Activated CD4-positive, alpha-beta memory T cell treated with anti-CD3 and anti-CD28 coated beads for 36 hours (primary cell): Measurements from ENCODE around the gene ZNF681. TPM values are rescaled to one million over a fixed set of nuclear protein-coding genes. Genes with fewer than 3 reads are reported as not detected.

Experiments
- CTCF ChIA-PET: fragments of 350-600 bp; sonication (Branson Sonifier 250); formaldehyde crosslinking; loops from one replicate; lab custom pipeline; 2021; ENCODE audit warnings: antibody characterized with exemption, inconsistent platforms; lab: Charles Lee
- POLR2A ChIA-PET: fragments of 350-600 bp; sonication (Branson Sonifier 250); formaldehyde crosslinking; loops from one replicate; lab custom pipeline; 2021; ENCODE audit warnings: antibody characterized with exemption; lab: Charles Lee
- DNase-seq: peaks from one replicate; pipeline ENCODE4 v3.0.0-alpha.2; 2020
- H3K27ac Mint-ChIP-seq: one replicate; pipeline ENCODE4 v1.8.0; 2021; ENCODE audit warnings: mixed read lengths
- H3K27me3 Mint-ChIP-seq: one replicate; pipeline ENCODE4 v1.8.0; 2021; ENCODE audit warnings: mixed read lengths
- H3K36me3 Mint-ChIP-seq: one replicate; pipeline ENCODE4 v1.8.0; 2021; ENCODE audit warnings: mixed read lengths
- H3K4me1 Mint-ChIP-seq: one replicate; pipeline ENCODE4 v1.8.0; 2021; ENCODE audit warnings: low read depth, mixed read lengths
- H3K4me3 Mint-ChIP-seq: one replicate; pipeline ENCODE4 v1.8.0; 2021; ENCODE audit warnings: mild to moderate bottlenecking, mixed read lengths
- H3K9me3 Mint-ChIP-seq: one replicate; pipeline ENCODE4 v1.8.0; 2021; ENCODE audit warnings: mixed read lengths
- intact Hi-C: fragments of 100-400 bp; cut with micrococcal nuclease; formaldehyde crosslinking; loops from one replicate; pipeline ENCODE4 v1.15.1; 2023
- total RNA-seq, 2 experiments: library from RNA; stranded (reverse); gene quantifications; one replicate each; pipeline ENCODE4 v1.2.3, GENCODE V29; 2021

ZNF681 gene
- 1 to 10 TPM; 3.9 TPM for total RNA-seq

GRCh38 chr19:23758187-23759074 lies at the start of gene ZNF681:
ZNF681 (minus strand) TSS chr19:23758891; CDS start chr19:23758749, 142 bp downstream.
- Mint-ChIP-seq H3K27me3 (no peaks in the 10 kb centered on the region), H3K4me3 (peak within 1 kb of the TSS; percentile 95), H3K4me1 (peaks cover 14% of the 10 kb centered on the region), H3K9me3 (peaks cover 5% of the 10 kb centered on the region), H3K36me3 (peaks cover 17% of the 10 kb centered on the region), H3K27ac (peak within 1 kb of the TSS; percentile 93)
- CTCF ChIA-PET = interaction anchor here (0.9 to 1.5 kb wide), 5 partner anchors 59 to 85 kb away, joined by 4 to 5 read pairs (median 4); partner anchors contain the start of gene ZNF675
- peak; percentile 94 for DNase-seq
- intact Hi-C loops = loop anchor here (1.0 to 10.0 kb wide), 8 partner anchors 14 to 506 kb away; partner anchors contain the start of genes ZNF675, ZNF724, ZNF726 and ZNF91
- POLR2A ChIA-PET = interaction anchor here (0.6 to 2.2 kb wide), 5 partner anchors 72 to 485 kb away, joined by 3 to 15 read pairs (median 6); partner anchors contain the start of genes ZNF675, ZNF726 and ZNF91

- Mint-ChIP-seq H3K27ac (no peak overlapping the region), H3K9me3 (peaks cover 2% of the 10 kb centered on the region), H3K27me3 (no peaks in the 10 kb centered on the region), H3K4me1 (peaks cover 21% of the 10 kb centered on the region), H3K36me3 (peaks cover 12% of the 10 kb centered on the region), H3K4me3 (no peak overlapping the region)
- intact Hi-C loops = no loop called here
- no peak for DNase-seq
- ChIA-PET CTCF (no interaction called here), POLR2A (no interaction called here)
Observed at GRCh38 chr19:23804676-23805075, 46.0 kb upstream of the ZNF681 start.

GRCh38 chr19:23802290-23802689 lies 43.6 kb upstream of the ZNF681 start:
- intact Hi-C loops = loop anchor here (1.0 kb wide), 1 partner anchor 31 kb away; no protein-coding TSS in a partner anchor
- Mint-ChIP-seq H3K27ac (peak overlapping the region; percentile 76), H3K4me1 (peaks cover 30% of the 10 kb centered on the region), H3K4me3 (peak overlapping the region; percentile 62), H3K27me3 (no peaks in the 10 kb centered on the region), H3K9me3 (peaks cover 2% of the 10 kb centered on the region), H3K36me3 (peaks cover 6% of the 10 kb centered on the region)
- peak; percentile 28 for DNase-seq
- CTCF ChIA-PET = no interaction called here
- POLR2A ChIA-PET = no interaction called here

GRCh38 chr19:23801803-23802202 lies 43.1 kb upstream of the ZNF681 start:
- Mint-ChIP-seq H3K36me3 (peaks cover 5% of the 10 kb centered on the region), H3K27me3 (no peaks in the 10 kb centered on the region), H3K4me3 (peak overlapping the region; percentile 62), H3K27ac (peak overlapping the region; percentile 76), H3K4me1 (peaks cover 30% of the 10 kb centered on the region), H3K9me3 (peaks cover 5% of the 10 kb centered on the region)
- POLR2A ChIA-PET = no interaction called here
- no peak for DNase-seq
- CTCF ChIA-PET = no interaction called here
- intact Hi-C loops = loop anchor here (1.0 to 2.0 kb wide), 2 partner anchors 31 to 43 kb away; partner anchors contain the start of gene ZNF681

- Mint-ChIP-seq H3K27ac (peak overlapping the region; percentile 16), H3K27me3 (no peaks in the 10 kb centered on the region), H3K4me1 (peaks cover 30% of the 10 kb centered on the region), H3K9me3 (peaks cover 14% of the 10 kb centered on the region), H3K4me3 (no peak overlapping the region), H3K36me3 (peaks cover 11% of the 10 kb centered on the region)
- POLR2A ChIA-PET = interaction anchor here (0.6 kb wide), 1 partner anchor 793 kb away, joined by 5 read pairs; no protein-coding TSS in a partner anchor
- DNase-seq = no peak
- intact Hi-C loops = loop anchor here (2.0 kb wide), 1 partner anchor 42 kb away; the partner anchor contains the start of gene ZNF681
- CTCF ChIA-PET = no interaction called here
Observed at GRCh38 chr19:23800868-23801267, 42.2 kb upstream of the ZNF681 start.

GRCh38 chr19:23800271-23800670 lies 41.6 kb upstream of the ZNF681 start:
- ChIA-PET CTCF (no interaction called here), POLR2A (interaction anchor here (0.6 to 1.6 kb wide), 2 partner anchors 405 to 792 kb away, joined by 4 to 5 read pairs; partner anchors contain the start of gene ZNF91)
- intact Hi-C loops = loop anchor here (2.0 kb wide), 1 partner anchor 41 kb away; the partner anchor contains the start of gene ZNF681
- no peak for DNase-seq
- H3K27ac Mint-ChIP-seq = peak overlapping the region; percentile 16
- H3K27me3 Mint-ChIP-seq = no peaks in the 10 kb centered on the region
- peaks cover 30% of the 10 kb centered on the region for H3K4me1 Mint-ChIP-seq
- H3K9me3 Mint-ChIP-seq = peaks cover 19% of the 10 kb centered on the region
- H3K36me3 Mint-ChIP-seq = peaks cover 16% of the 10 kb centered on the region
- peak overlapping the region; percentile 38 for H3K4me3 Mint-ChIP-seq

GRCh38 chr19:23799321-23799720 lies 40.6 kb upstream of the ZNF681 start:
- Mint-ChIP-seq H3K27me3 (no peaks in the 10 kb centered on the region), H3K4me3 (peak overlapping the region; percentile 65), H3K9me3 (peaks cover 18% of the 10 kb centered on the region), H3K4me1 (peaks cover 30% of the 10 kb centered on the region), H3K36me3 (peaks cover 18% of the 10 kb centered on the region), H3K27ac (peak overlapping the region; percentile 53)
- intact Hi-C loops = no loop called here
- DNase-seq = peak; percentile 48
- ChIA-PET CTCF (interaction anchor here (0.6 kb wide), 1 partner anchor 10 kb away, joined by 3 read pairs; no protein-coding TSS in a partner anchor), POLR2A (interaction anchor here (1.6 kb wide), 1 partner anchor 404 kb away, joined by 4 read pairs; the partner anchor contains the start of gene ZNF91)

- Mint-ChIP-seq H3K27me3 (no peaks in the 10 kb centered on the region), H3K4me3 (no peak overlapping the region), H3K4me1 (peaks cover 17% of the 10 kb centered on the region), H3K36me3 (peaks cover 18% of the 10 kb centered on the region), H3K27ac (no peak overlapping the region), H3K9me3 (peaks cover 18% of the 10 kb centered on the region)
- intact Hi-C loops = no loop called here
- DNase-seq = no peak
- POLR2A ChIA-PET = no interaction called here
- CTCF ChIA-PET = no interaction called here
Observed at GRCh38 chr19:23795462-23795861, 36.8 kb upstream of the ZNF681 start.

GRCh38 chr19:23792784-23793183 lies 34.1 kb upstream of the ZNF681 start:
- Mint-ChIP-seq H3K36me3 (peaks cover 23% of the 10 kb centered on the region), H3K27ac (no peak overlapping the region), H3K4me3 (no peak overlapping the region), H3K27me3 (no peaks in the 10 kb centered on the region), H3K9me3 (peaks cover 18% of the 10 kb centered on the region), H3K4me1 (peaks cover 10% of the 10 kb centered on the region)
- ChIA-PET CTCF (no interaction called here), POLR2A (no interaction called here)
- no peak for DNase-seq
- intact Hi-C loops = no loop called here

- CTCF ChIA-PET = no interaction called here
- POLR2A ChIA-PET = no interaction called here
- Mint-ChIP-seq H3K4me3 (no peak overlapping the region), H3K9me3 (peaks cover 7% of the 10 kb centered on the region), H3K4me1 (peaks cover 10% of the 10 kb centered on the region), H3K36me3 (peaks cover 17% of the 10 kb centered on the region), H3K27me3 (no peaks in the 10 kb centered on the region), H3K27ac (no peak overlapping the region)
- intact Hi-C loops = no loop called here
- DNase-seq = no peak
Observed at GRCh38 chr19:23790641-23791488, 32.2 kb upstream of the ZNF681 start.

GRCh38 chr19:23789246-23789645 lies 30.6 kb upstream of the ZNF681 start:
- ChIA-PET CTCF (no interaction called here), POLR2A (no interaction called here)
- peaks cover 13% of the 10 kb centered on the region for H3K36me3 Mint-ChIP-seq
- intact Hi-C loops = no loop called here
- no peak overlapping the region for H3K27ac Mint-ChIP-seq
- no peak overlapping the region for H3K4me3 Mint-ChIP-seq
- peaks cover 13% of the 10 kb centered on the region for H3K4me1 Mint-ChIP-seq
- no peak for DNase-seq
- no peaks in the 10 kb centered on the region for H3K27me3 Mint-ChIP-seq
- no peaks in the 10 kb centered on the region for H3K9me3 Mint-ChIP-seq
